AG09319 (cell line): ENCODE results near the gene NADK2.
"Not testable (repeated sequence)": the region's sequence is repeated elsewhere in the genome, so short reads cannot be mapped to it uniquely, and the experiment has no call there.

ENCODE experiments used
- DNase-seq: peaks from one replicate; pipeline ENCODE4 v3.0.0-alpha.2; 2010; ENCODE audit warnings: low read depth; ENCODE audit errors: extremely low read depth
- CTCF ChIP-seq: IDR thresholded peaks from 2 replicates; pipeline ENCODE4 v1.5.1; 2011; ENCODE audit warnings: low read depth, mild to moderate bottlenecking, inconsistent platforms, low read length, moderate library complexity

The NADK2 gene, protein sequence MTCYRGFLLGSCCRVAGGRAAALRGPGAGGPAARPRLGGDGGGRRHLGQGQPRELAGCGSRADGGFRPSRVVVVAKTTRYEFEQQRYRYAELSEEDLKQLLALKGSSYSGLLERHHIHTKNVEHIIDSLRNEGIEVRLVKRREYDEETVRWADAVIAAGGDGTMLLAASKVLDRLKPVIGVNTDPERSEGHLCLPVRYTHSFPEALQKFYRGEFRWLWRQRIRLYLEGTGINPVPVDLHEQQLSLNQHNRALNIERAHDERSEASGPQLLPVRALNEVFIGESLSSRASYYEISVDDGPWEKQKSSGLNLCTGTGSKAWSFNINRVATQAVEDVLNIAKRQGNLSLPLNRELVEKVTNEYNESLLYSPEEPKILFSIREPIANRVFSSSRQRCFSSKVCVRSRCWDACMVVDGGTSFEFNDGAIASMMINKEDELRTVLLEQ

GRCh38 chr5:36241631-36242533 is at the start of gene NADK2:
TSS of gene NADK2 (minus strand) at chr5:36241925. CDS start at chr5:36241798, 127 bp downstream.
- peak; percentile 64 for TF ChIP-seq CTCF

DNA sequence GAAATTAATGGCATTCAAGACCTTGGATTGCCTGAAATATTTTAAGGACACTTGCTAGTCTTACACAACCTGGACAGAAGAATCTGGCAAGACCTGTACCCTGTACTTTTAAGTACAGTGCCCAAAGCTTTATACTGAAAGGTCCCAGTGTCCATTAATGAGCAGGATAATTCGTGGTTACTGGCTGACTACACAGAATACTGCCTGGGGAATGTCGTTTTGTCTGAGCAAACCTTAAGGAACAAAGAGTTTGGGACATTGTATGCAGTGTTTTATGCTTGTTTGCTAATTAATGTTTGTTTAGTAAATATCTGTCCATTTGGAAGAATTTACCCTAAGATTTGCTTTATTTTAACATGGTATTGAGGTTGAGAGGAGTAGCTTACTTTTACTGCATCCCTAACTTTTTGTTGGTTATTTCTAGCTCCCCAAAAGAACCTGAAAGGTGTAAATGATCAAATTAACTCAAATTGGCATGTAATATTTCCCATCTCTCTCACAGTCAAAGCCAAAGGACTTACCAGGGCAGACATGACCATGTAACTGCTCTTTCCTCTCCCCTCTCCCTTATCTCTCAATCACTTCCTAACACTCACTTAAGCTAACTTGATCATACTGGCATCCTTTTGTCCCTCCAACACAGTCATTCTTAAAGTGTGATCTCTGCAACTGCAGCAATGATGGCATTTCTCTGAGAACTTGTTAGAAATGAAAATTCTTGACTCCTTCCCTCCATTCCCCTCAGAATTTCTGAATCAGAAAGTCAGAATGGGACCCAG is 44.3 kb upstream of the NADK2 start:
- no peak for TF ChIP-seq CTCF
- no peak for DNase-seq

More at GRCh38 chr5:36241631-36242533, at the start of gene NADK2:
- DNase-seq, result peak; percentile 91

DNA sequence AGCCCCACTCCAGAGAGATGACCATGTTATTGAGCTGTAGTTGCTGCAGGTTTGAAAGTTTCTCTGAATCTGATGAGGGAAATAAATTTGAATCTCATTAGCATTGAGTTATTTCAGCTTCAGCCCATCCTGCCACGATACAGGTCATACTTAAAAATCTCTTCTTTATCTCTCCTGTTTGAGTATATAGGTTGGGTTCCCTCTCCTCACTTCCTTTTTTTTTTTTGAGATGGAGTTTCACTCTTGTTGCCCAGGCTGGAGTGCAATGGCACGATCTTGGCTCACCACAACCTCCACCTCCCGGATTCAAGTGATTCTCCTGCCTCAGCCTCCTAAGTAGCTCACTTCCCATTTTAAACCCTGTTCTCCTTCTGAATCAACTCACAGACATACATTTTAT is 42.0 kb upstream of the NADK2 start:
- not testable (repeated sequence) for DNase-seq

GRCh38 chr5:36281626-36282025 is 39.9 kb upstream of the NADK2 start:
- DNase-seq, result no peak
- TF ChIP-seq CTCF, result no peak

DNA sequence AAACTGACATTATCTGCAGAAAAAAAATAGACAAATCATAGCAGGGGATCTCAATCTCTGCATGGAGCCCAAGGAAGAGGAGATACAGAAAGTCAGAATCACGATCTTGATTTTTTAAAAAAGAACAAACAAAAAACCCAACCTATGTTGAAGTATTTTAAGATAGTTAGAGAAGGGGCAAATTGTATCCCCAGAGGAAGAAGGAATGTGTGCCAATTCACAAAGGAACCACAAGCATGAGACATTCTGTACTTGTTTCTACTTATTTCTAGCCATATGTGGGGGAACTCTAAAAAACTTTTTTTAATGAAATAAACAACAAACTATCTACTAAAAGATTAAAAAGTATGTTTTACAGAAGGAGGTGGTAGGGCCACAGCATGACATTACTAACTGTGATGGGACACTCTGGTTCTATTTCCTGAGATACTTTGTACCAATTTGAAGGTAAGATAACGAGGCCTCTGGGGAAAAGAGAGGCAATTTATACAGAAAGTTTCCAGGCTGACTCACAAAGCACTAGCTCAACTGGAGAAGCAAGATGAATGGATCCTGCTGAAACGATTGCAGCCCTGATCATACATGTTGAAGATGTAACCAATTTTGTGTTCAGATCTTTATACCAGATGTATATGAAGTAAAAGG is 37.5 kb upstream of the NADK2 start:
- TF ChIP-seq CTCF, result no peak
- DNase-seq, result no peak

DNA sequence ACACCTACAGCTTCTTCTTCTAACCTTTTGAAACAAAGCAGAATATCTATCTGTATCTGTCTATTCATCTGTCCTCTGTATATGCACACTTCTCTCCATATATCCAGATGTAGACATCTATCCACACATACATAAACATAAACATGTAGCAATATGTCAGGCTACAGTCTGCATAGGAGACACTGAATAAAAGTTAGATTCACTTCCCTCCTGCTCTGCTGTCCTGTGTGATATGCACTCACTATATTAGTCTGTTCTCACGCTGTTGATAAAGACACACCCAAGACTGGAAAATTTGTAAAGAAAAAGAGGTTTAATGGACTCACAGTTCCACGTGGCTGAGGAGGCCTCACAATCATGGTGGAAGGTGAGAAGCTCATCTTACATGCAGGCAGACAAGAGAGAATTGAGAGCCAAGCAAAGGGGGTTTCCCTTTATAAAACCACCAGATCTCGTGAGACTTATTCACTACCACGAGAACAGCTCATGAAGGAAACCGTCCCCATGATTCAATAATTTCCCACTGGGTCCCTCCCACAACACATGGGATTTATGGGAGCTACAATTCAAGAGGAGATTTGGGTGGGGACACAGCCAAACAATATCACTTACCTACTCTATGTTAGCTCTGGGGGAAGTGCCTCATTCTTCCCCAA is 35.9 kb upstream of the NADK2 start:
- DNase-seq, result no peak
- TF ChIP-seq CTCF, result no peak

DNA sequence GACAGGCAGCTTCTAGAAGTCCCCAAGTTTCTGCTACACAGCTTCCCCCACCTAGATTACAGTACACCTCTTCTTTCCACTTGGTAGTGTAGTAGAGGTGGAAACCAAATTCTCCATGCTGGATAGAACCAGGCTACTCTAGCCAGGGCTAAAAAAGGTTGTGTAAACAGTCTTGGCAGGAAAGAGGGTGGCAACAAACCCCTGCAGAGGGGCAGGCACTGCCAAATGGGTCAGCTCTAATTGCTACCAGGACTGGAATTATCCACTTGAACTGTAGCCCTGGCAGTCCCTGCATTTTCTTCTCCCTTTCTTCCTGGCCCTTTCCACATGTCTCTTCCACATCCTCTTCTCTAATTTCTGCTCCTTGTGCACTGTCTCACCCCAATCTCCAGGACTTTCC is 35.1 kb upstream of the NADK2 start:
- no peak for DNase-seq
- no peak for TF ChIP-seq CTCF
